HG02981 (cell line): ENCODE measurements around the gene COX7B2.

Source experiments
- ATAC-seq: cut with Tn5 transposase; IDR thresholded peaks from one replicate; pipeline ENCODE4 v1.9.1; 2021; ENCODE audit warnings: mild to moderate bottlenecking, moderate library complexity; ENCODE audit not compliant: unreplicated experiment

COX7B2 gene

DNA sequence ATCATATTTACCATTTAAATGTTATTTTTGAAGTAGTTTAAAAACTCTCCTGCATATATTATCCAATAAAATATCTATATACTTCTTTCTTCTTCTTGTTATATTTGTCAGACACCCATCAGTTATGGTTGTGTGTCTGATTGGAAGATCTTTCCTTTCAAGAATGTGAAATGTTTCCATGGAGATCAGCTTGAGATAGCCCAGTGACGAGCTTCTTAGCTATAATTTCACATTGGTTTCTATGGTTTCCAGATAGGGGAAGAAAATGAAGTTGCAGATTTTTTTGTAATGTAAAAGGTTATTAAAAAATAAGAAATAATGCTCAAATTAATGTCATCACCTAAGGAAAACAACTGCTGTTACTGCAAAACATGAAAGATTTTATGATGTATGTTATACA, 189.0 kb downstream of the COX7B2 start:
- ATAC-seq = no peak

DNA sequence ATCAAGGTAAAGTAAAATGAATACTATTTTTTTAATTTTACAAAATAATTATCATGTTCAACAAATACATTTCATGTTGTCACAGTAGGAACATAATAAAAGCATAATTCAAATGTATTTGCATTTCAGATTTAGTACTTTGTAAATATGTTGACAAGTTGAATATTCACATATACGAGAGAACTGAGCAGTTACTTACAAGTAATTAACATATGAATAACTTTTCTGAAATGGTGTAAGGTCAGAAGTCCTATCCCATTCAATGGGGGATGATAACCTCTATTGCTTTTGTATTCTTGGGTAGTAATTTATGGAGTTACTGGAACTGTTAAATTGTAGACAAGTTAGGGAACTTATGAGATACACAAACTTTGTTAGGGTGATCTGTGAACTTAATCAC, 191.1 kb downstream of the COX7B2 start:
- ATAC-seq = no peak

DNA sequence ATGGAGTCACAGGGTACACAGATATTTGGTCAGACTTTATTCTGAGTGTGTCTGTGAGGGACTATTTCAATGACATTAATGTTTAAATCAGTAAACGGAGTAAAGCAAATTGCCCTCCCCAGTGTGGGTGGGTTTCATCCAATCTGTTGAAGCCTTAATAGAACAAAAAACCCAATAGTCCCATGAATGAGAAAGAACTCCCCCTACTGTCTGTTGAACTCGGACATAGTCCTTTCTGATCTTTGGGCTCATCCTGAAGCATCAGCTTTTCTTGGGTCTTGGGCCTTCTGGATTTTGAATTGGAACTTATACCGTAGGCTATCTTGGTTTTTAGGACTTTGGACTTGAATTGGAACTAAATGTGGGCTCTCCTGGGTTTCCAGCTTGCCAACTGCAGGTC, 193.6 kb downstream of the COX7B2 start:
- ATAC-seq = no peak

DNA sequence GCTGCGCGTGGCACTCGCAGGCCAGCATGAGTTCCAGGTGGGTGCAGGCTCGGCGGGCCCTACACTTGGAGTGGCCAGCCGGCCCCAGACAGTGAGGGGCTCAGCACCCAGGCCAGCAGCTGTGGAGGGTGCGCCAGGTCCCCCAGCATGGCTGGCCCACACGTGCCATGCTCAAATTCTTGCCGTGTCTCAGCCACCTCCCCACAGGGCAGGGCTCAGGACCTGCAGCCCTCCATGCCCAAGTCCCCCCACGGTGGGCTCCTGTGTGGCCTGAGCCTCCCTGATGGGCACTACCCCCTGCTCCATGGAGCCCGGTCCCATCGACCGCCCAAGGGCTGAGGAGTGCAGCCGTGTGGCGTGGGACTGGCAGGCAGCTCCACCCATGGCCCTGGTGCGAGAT, 210.2 kb downstream of the COX7B2 start:
- no peak for ATAC-seq
